ENCODE results near the gene LENEP. TPM values are rescaled to one million over a fixed set of nuclear protein-coding genes. Genes with fewer than 3 reads are reported as not detected.

The LENEP gene
- total and polyA plus RNA-seq, 2 donors (not counting 1 experiment from before 2014, with no cell fraction given) = not detected

DNA sequence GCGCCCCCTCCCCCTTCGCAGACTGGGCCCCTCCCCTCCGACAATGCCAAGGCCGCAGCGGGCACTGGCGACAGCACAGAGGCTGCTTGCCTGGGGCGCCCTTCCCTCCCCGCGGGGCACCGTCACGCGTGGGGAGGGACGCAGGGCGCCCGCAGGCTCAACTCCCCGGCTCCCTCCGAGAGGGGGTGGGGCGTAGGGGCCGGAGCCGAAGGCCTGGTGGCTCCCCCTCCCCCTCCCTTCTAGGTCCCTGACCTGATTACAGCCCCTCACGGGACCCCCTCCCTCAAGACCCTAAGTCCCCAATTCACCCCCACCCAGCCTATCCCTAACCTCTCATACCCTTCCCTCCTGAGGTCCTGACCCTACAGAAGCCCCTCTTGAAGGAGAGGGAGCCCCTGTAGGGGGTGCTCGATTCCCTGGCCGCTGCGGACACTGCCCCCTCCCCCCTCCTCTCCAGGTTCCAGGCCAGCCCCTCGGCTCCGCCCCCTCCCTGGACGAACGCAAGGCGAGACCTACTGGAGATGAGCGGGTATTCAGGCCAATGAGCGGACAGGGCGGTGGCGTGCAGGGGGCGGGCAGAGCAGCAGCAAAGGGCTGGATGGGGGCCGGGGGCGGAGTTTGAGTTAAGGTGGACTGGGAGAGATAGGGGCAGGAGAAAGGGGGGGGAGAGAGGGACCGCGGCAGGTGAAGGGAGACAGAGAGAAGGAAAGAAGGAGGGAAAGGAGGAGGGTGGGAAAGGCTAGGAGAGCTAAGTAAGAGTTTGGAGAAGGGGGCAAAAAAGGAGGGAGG, 8.5 kb downstream of the LENEP start:
- DNase-seq (ENCODE audit: low read depth in 2 of 2) = peak; percentile 99
- Histone ChIP-seq H3K4me3 (replicated peaks in 1 of 4; ENCODE audit: control extremely low read depth in 1 of 4, insufficient read depth in 1 of 4, low read depth in 3 of 4, low read length in 4 of 4) (peak overlapping the region; percentile 57 to 86 (median 72)), H3K27ac (ENCODE audit: insufficient read depth, low read length) (peak overlapping the region; percentile 80), H3K9me3 (ENCODE audit: control insufficient read depth, insufficient read depth, low read depth, low read length) (no peaks in the 10 kb centered on the region), H3K79me2 (ENCODE audit: control insufficient read depth, insufficient read depth, low read length) (peaks cover 13% of the 10 kb centered on the region), H2AFZ (ENCODE audit: low read length) (peak overlapping the region; percentile 98), H3K9ac (ENCODE audit: insufficient read depth, low read length) (peak overlapping the region; percentile 71), H3K27me3 (ENCODE audit: control insufficient read depth, insufficient read depth, low read length) (no peaks in the 10 kb centered on the region), H3K4me1 (ENCODE audit: control insufficient read depth, extremely low read depth, insufficient read depth, low read length) (peaks cover 26% of the 10 kb centered on the region), H3K36me3 (ENCODE audit: control insufficient read depth, insufficient read depth, low read length) (no peaks in the 10 kb centered on the region), H4K20me1 (ENCODE audit: control insufficient read depth, extremely low read depth, insufficient read depth, low read length) (no peaks in the 10 kb centered on the region), H3K4me2 (ENCODE audit: extremely low read depth, insufficient read depth, low read length) (peak overlapping the region; percentile 92)
- no peak for TF ChIP-seq EZH2 (IDR thresholded peaks at IDR 0.05; ENCODE audit: low read length, missing control alignments)
- TF ChIP-seq, protein P1, sequence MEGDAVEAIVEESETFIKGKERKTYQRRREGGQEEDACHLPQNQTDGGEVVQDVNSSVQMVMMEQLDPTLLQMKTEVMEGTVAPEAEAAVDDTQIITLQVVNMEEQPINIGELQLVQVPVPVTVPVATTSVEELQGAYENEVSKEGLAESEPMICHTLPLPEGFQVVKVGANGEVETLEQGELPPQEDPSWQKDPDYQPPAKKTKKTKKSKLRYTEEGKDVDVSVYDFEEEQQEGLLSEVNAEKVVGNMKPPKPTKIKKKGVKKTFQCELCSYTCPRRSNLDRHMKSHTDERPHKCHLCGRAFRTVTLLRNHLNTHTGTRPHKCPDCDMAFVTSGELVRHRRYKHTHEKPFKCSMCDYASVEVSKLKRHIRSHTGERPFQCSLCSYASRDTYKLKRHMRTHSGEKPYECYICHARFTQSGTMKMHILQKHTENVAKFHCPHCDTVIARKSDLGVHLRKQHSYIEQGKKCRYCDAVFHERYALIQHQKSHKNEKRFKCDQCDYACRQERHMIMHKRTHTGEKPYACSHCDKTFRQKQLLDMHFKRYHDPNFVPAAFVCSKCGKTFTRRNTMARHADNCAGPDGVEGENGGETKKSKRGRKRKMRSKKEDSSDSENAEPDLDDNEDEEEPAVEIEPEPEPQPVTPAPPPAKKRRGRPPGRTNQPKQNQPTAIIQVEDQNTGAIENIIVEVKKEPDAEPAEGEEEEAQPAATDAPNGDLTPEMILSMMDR (conservative IDR thresholded peaks at IDR 0.05 in 1 of 2, IDR thresholded peaks at IDR 0.05 in 1 of 2; ENCODE audit: low read depth in 1 of 2, low read length in 2 of 2) = peak; percentile 60

DNA sequence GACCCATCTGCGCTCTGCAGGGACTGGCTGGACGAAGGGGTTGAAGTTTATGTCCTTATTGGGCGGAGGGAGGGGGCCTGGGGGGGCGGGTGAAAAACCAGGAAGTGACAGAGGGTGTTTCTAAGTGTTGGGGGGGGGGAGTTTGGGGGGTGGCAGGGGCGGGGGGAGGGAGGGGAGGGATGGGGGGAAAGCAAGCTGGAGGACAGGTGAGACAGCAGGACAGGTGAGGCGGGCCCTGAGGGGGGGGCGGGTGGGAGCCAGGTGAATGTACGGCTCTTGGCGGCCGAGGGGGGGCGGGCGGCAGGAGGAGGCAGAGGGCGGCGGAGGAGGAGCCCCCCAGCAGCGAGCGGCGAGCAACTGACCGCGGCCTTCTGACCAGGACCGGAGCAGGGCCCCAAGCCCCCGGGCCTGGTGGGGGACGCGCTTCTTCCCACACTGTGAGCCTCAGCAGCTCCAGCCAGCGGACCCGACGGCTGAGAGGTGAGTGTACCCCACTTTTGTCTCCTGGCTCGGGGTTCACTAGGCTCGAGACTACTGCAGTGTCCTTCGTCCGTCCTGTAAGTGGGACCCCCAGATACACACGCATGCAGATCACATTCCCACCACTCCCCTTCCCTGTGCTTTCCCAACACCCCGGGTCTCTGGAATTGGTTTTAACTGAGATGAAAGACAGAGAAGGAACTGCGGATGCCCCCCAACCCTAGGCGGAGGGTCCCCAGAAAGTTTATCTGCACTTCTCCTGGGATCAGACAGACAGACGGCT, 9.3 kb downstream of the LENEP start, which contains the start of gene ZBTB7B:
Gene ZBTB7B (plus strand): TSS at position 339 of the 763 bp plus-strand sequence. CDS start 11,859 bp downstream, outside the sequence.
- H3K4me1 ChIP-seq (ENCODE audit: control insufficient read depth, extremely low read depth, insufficient read depth, low read length) = peaks cover 26% of the 10 kb centered on the region
- H2AFZ ChIP-seq (ENCODE audit: low read length) = peak within 1 kb of the TSS; percentile 98
- TF ChIP-seq, protein P1 (conservative IDR thresholded peaks at IDR 0.05 in 1 of 2, IDR thresholded peaks at IDR 0.05 in 1 of 2; ENCODE audit: low read depth in 1 of 2, low read length in 2 of 2) = no peak
- TF ChIP-seq EZH2 (IDR thresholded peaks at IDR 0.05; ENCODE audit: low read length, missing control alignments) = no peak
- H3K27me3 ChIP-seq (ENCODE audit: control insufficient read depth, insufficient read depth, low read length) = no peaks in the 10 kb centered on the region
- peak; percentile 25 to 35 for DNase-seq (ENCODE audit: low read depth in 2 of 2)
- no peaks in the 10 kb centered on the region for H3K36me3 ChIP-seq (ENCODE audit: control insufficient read depth, insufficient read depth, low read length)
- no peaks in the 10 kb centered on the region for H3K9me3 ChIP-seq (ENCODE audit: control insufficient read depth, insufficient read depth, low read depth, low read length)
- peak within 1 kb of the TSS; percentile 92 for H3K4me2 ChIP-seq (ENCODE audit: extremely low read depth, insufficient read depth, low read length)
- peak within 1 kb of the TSS; percentile 84 for H3K27ac ChIP-seq (ENCODE audit: insufficient read depth, low read length)
- H3K79me2 ChIP-seq (ENCODE audit: control insufficient read depth, insufficient read depth, low read length) = peaks cover 16% of the 10 kb centered on the region
- H3K4me3 ChIP-seq (replicated peaks in 1 of 4; ENCODE audit: control extremely low read depth in 1 of 4, insufficient read depth in 1 of 4, low read depth in 3 of 4, low read length in 4 of 4) = peak within 1 kb of the TSS; percentile 86 to 96 (median 91)
- peak within 1 kb of the TSS; percentile 71 for H3K9ac ChIP-seq (ENCODE audit: insufficient read depth, low read length)
- H4K20me1 ChIP-seq (ENCODE audit: control insufficient read depth, extremely low read depth, insufficient read depth, low read length) = no peaks in the 10 kb centered on the region

DNA sequence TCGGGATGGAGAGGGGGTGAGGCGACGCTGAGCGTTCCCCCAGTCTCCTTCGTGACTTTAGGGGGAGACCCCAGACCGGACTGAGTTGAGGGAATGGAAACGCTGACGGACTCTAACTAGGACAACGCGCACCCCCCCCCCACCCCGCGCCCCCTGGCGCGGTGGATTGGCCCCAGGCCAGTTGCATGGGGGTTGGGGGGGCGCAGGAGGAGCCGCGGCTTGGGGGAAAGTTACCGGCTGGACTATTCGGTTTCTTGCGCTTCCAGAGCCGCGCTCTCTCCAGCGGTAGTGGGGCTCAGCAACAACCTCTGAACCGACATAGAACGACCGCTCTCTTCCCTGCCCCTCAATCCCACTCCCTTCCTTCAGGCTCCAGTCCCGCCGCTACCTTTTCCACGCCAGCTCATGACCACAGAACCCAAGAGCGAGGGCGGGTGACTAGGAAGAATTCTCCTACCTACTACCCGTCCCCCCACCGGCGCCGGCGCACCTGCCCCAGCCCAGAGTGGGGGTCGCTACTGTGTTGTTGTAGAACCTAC, 9.9 kb downstream of the LENEP start:
- H3K4me3 ChIP-seq (replicated peaks in 1 of 4; ENCODE audit: control extremely low read depth in 1 of 4, insufficient read depth in 1 of 4, low read depth in 3 of 4, low read length in 4 of 4) = peak overlapping the region; percentile 83 to 96 (median 91)
- H3K9ac ChIP-seq (ENCODE audit: insufficient read depth, low read length) = peak overlapping the region; percentile 62
- no peaks in the 10 kb centered on the region for H4K20me1 ChIP-seq (ENCODE audit: control insufficient read depth, extremely low read depth, insufficient read depth, low read length)

More for the DNA sequence above, 9.9 kb downstream of the LENEP start:
- Histone ChIP-seq H3K27ac (ENCODE audit: insufficient read depth, low read length) (peak overlapping the region; percentile 84), H3K27me3 (ENCODE audit: control insufficient read depth, insufficient read depth, low read length) (no peaks in the 10 kb centered on the region), H3K4me1 (ENCODE audit: control insufficient read depth, extremely low read depth, insufficient read depth, low read length) (peaks cover 26% of the 10 kb centered on the region), H3K9me3 (ENCODE audit: control insufficient read depth, insufficient read depth, low read depth, low read length) (no peaks in the 10 kb centered on the region), H3K36me3 (ENCODE audit: control insufficient read depth, insufficient read depth, low read length) (no peaks in the 10 kb centered on the region), H3K79me2 (ENCODE audit: control insufficient read depth, insufficient read depth, low read length) (peaks cover 16% of the 10 kb centered on the region), H2AFZ (ENCODE audit: low read length) (no peak overlapping the region), H3K4me2 (ENCODE audit: extremely low read depth, insufficient read depth, low read length) (peak overlapping the region; percentile 92)
- no peak for TF ChIP-seq EZH2 (IDR thresholded peaks at IDR 0.05; ENCODE audit: low read length, missing control alignments)
- TF ChIP-seq, protein P1 (conservative IDR thresholded peaks at IDR 0.05 in 1 of 2, IDR thresholded peaks at IDR 0.05 in 1 of 2; ENCODE audit: low read depth in 1 of 2, low read length in 2 of 2) = no peak
- peak; percentile 22 to 42 for DNase-seq (ENCODE audit: low read depth in 2 of 2)
